AG04450 (cell line): ENCODE results near the gene LOXL4. TPM values are rescaled to one million over a fixed set of nuclear protein-coding genes. Genes with fewer than 3 reads are reported as not detected.

Experiments
- CTCF ChIA-PET: fragments of 300-600, 350-600 bp; formaldehyde crosslinking; extraction: SDS; loops from one replicate; lab custom pipeline; 2022; ENCODE audit warnings: antibody characterized with exemption, inconsistent platforms; lab: Charles Lee
- POLR2A ChIA-PET: fragments of 350-600 bp; formaldehyde crosslinking; extraction: SDS; loops from one replicate; lab custom pipeline; 2021; ENCODE audit warnings: antibody characterized with exemption, inconsistent platforms; lab: Yijun Ruan, JAX
- DNase-seq: peaks from one replicate; pipeline ENCODE4 v3.0.0-alpha.2; 2011; ENCODE audit warnings: low read depth, low spot score
- H3K27ac ChIP-seq: one replicate; pipeline ENCODE4 v1.5.1; 2012; ENCODE audit warnings: low read depth, low read length, control low read depth
- H3K27me3 ChIP-seq: one replicate; pipeline ENCODE4 v1.6.0; 2012; ENCODE audit warnings: low read length; ENCODE audit not compliant: control insufficient read depth, insufficient read depth
- H3K4me3 ChIP-seq: 2 replicates; pipeline ENCODE4 v1.5.1; 2011; ENCODE audit warnings: mild to moderate bottlenecking, low read depth, low read length, control low read depth
- H3K9me3 ChIP-seq: 2 replicates; pipeline ENCODE4 v1.5.1; 2012; ENCODE audit warnings: low read length; ENCODE audit not compliant: control insufficient read depth, insufficient read depth
- CTCF ChIP-seq: IDR thresholded peaks from 2 replicates; pipeline ENCODE4 v1.5.1; 2011; ENCODE audit warnings: low read depth, low read length, control low read depth, inconsistent platforms
- polyA plus RNA-seq: library from polyadenylated mRNA; depleted of rRNA; stranded (reverse); fragments of >200 nt; gene quantifications from 2 replicates; pipeline ENCODE4 v1.2.3, GENCODE V29; 2011

LOXL4 gene
- polyA plus RNA-seq, 1 experiment, result 41.0 TPM

- Histone ChIP-seq H3K9me3 (peaks cover 4% of the 10 kb centered on the region; the same call in 1 of the 2 replicates), H3K4me3 (no peak overlapping the region), H3K27ac (peak overlapping the region; percentile 21), H3K27me3 (no peaks in the 10 kb centered on the region)
- no peak for TF ChIP-seq CTCF
- ChIA-PET POLR2A (no interaction called here), CTCF (no interaction called here)
- DNase-seq, result no peak
Measured at GRCh38 chr10:98259606-98260315, 8.2 kb downstream of the LOXL4 start.

GRCh38 chr10:98258683-98259454, 9.1 kb downstream of the LOXL4 start:
- CTCF ChIA-PET, result no interaction called here
- no peak for DNase-seq
- POLR2A ChIA-PET, result interaction anchor here (1.0 kb wide), 1 partner anchor 147 kb away, joined by 3 read pairs; no protein-coding TSS in a partner anchor
- no peak overlapping the region for H3K27ac ChIP-seq
- H3K4me3 ChIP-seq, result no peak overlapping the region
- no peak for TF ChIP-seq CTCF
- peaks cover 4% of the 10 kb centered on the region; the same call in 1 of the 2 replicates for H3K9me3 ChIP-seq
- H3K27me3 ChIP-seq, result no peaks in the 10 kb centered on the region

GRCh38 chr10:98257961-98258360, 10.0 kb downstream of the LOXL4 start:
- ChIA-PET CTCF (no interaction called here), POLR2A (interaction anchor here (1.0 kb wide), 1 partner anchor 147 kb away, joined by 3 read pairs; no protein-coding TSS in a partner anchor)
- H3K27ac ChIP-seq, result no peak overlapping the region
- peaks cover 4% of the 10 kb centered on the region; the same call in 1 of the 2 replicates for H3K9me3 ChIP-seq
- TF ChIP-seq CTCF, result no peak
- H3K27me3 ChIP-seq, result no peaks in the 10 kb centered on the region
- H3K4me3 ChIP-seq, result no peak overlapping the region
- DNase-seq, result no peak

GRCh38 chr10:98257198-98257597, 10.8 kb downstream of the LOXL4 start:
- H3K27me3 ChIP-seq, result no peaks in the 10 kb centered on the region
- ChIA-PET POLR2A (no interaction called here), CTCF (interaction anchor here (1.0 kb wide), 1 partner anchor 53 kb away, joined by 3 read pairs; no protein-coding TSS in a partner anchor)
- TF ChIP-seq CTCF, result no peak
- no peak overlapping the region for H3K27ac ChIP-seq
- no peak for DNase-seq
- no peaks in the 10 kb centered on the region; the same call in 1 of the 2 replicates for H3K9me3 ChIP-seq
- H3K4me3 ChIP-seq, result no peak overlapping the region
